Measurements from ENCODE around the gene EHBP1L1.

EHBP1L1 gene

GRCh38 chr11:65630215-65630614 lies 54.4 kb downstream of the EHBP1L1 start:
- no peak for TF ChIP-seq CTCF (conservative IDR thresholded peaks at IDR 0.05; ENCODE audit: control insufficient read depth, insufficient read depth, low read depth, low read length)
- DNase-seq (ENCODE audit: low read depth): no peak
- H3K4me3 ChIP-seq (ENCODE audit: control insufficient read depth, low read depth, low read length): no peak overlapping the region

GRCh38 chr11:65633390-65634108 lies 57.7 kb downstream of the EHBP1L1 start:
- DNase-seq (ENCODE audit: low read depth): no peak
- TF ChIP-seq CTCF (conservative IDR thresholded peaks at IDR 0.05; ENCODE audit: control insufficient read depth, insufficient read depth, low read depth, low read length): no peak
- H3K4me3 ChIP-seq (ENCODE audit: control insufficient read depth, low read depth, low read length): no peak overlapping the region

GRCh38 chr11:65634109-65634436 lies 58.2 kb downstream of the EHBP1L1 start:
- TF ChIP-seq CTCF (conservative IDR thresholded peaks at IDR 0.05; ENCODE audit: control insufficient read depth, insufficient read depth, low read depth, low read length): no peak
- DNase-seq (ENCODE audit: low read depth): no peak
- no peak overlapping the region for H3K4me3 ChIP-seq (ENCODE audit: control insufficient read depth, low read depth, low read length)

GRCh38 chr11:65634440-65634839 lies 58.6 kb downstream of the EHBP1L1 start:
- no peak for DNase-seq (ENCODE audit: low read depth)
- H3K4me3 ChIP-seq (ENCODE audit: control insufficient read depth, low read depth, low read length): no peak overlapping the region
- no peak for TF ChIP-seq CTCF (conservative IDR thresholded peaks at IDR 0.05; ENCODE audit: control insufficient read depth, insufficient read depth, low read depth, low read length)

GRCh38 chr11:65634905-65635731 lies 59.3 kb downstream of the EHBP1L1 start:
- DNase-seq (ENCODE audit: low read depth): no peak
- TF ChIP-seq CTCF (conservative IDR thresholded peaks at IDR 0.05; ENCODE audit: control insufficient read depth, insufficient read depth, low read depth, low read length): no peak
- no peak overlapping the region for H3K4me3 ChIP-seq (ENCODE audit: control insufficient read depth, low read depth, low read length)

GRCh38 chr11:65636108-65637031 lies 60.5 kb downstream of the EHBP1L1 start:
- TF ChIP-seq CTCF (conservative IDR thresholded peaks at IDR 0.05; ENCODE audit: control insufficient read depth, insufficient read depth, low read depth, low read length): no peak
- DNase-seq (ENCODE audit: low read depth): no peak
- no peak overlapping the region for H3K4me3 ChIP-seq (ENCODE audit: control insufficient read depth, low read depth, low read length)
